ENCODE measurements around the gene KCNQ1. TPM values are rescaled to one million over a fixed set of nuclear protein-coding genes. Genes with fewer than 3 reads are reported as not detected.

KCNQ1 gene
- polyA plus RNA-seq, 1 of the 3 experiments (the other 2 are of a cell fraction) = 0.05 TPM

- no peaks in the 10 kb centered on the region for H3K79me2 ChIP-seq (ENCODE audit: insufficient read depth)
These were observed 338.0 kb downstream of the KCNQ1 start for GRCh38 chr11:2782769-2783168.

GRCh38 chr11:2783536-2784082 lies 338.8 kb downstream of the KCNQ1 start:
- peaks cover 7 to 32% of the 10 kb centered on the region in 2 experiments; a peak in 3 of 4 replicates for H3K4me1 ChIP-seq (ENCODE audit: control insufficient read depth in 1 of 2, insufficient read depth in 2 of 2, low read depth in 1 of 2, low read length in 1 of 2)
- no peaks in the 10 kb centered on the region; the same call in 1 of the 2 replicates for H3K9me3 ChIP-seq
- ChIA-PET POLR2A (no interaction called here), CTCF (interaction anchor here (1.7 kb wide), 1 partner anchor 101 kb away, joined by 4 read pairs; the partner anchor contains the start of gene CDKN1C)
- no peak overlapping the region for H2AFZ ChIP-seq (ENCODE audit: low read depth)
- no peak overlapping the region for H3K4me2 ChIP-seq
- H3K27me3 ChIP-seq (ENCODE audit: insufficient read depth) = no peaks in the 10 kb centered on the region
- no peak for DNase-seq
- no peak overlapping the region for H3K27ac ChIP-seq (ENCODE audit: low read depth in 2 of 2, low read length in 1 of 2)
- no peak overlapping the region for H3K9ac ChIP-seq
- TF ChIP-seq RAD21 (IDR thresholded peaks at IDR 0.05; ENCODE audit: low read length) = no peak
- TF ChIP-seq EP300 (IDR thresholded peaks at IDR 0.05; ENCODE audit: borderline replicate concordance in 1 of 2, low read depth in 1 of 2, low read length in 1 of 2) = no peak
- no peak for TF ChIP-seq CTCF (IDR thresholded peaks at IDR 0.05)
- TF ChIP-seq IRF3 (IDR thresholded peaks at IDR 0.05; ENCODE audit: low read depth, low read length) = no peak
- TF ChIP-seq SIN3A (IDR thresholded peaks at IDR 0.05; ENCODE audit: borderline replicate concordance, low read depth, low read length) = no peak
- TF ChIP-seq GATA2 (CRISPR knock-in tag; IDR thresholded peaks at IDR 0.05) = no peak
- no peak for TF ChIP-seq NRF1 (IDR thresholded peaks at IDR 0.05; ENCODE audit: low read depth, low read length)
- no peak for TF ChIP-seq PBX3 (IDR thresholded peaks at IDR 0.05)
- TF ChIP-seq FOXJ3 (CRISPR knock-in tag; IDR thresholded peaks at IDR 0.05) = no peak
- no peak for TF ChIP-seq RXRA (IDR thresholded peaks at IDR 0.05; ENCODE audit: borderline replicate concordance, low read depth)
- TF ChIP-seq USF1 (IDR thresholded peaks at IDR 0.05; ENCODE audit: borderline replicate concordance, low read depth) = no peak
- no peak for TF ChIP-seq NFIC (IDR thresholded peaks at IDR 0.05; ENCODE audit: borderline replicate concordance)
- TF ChIP-seq SMC3 (IDR thresholded peaks at IDR 0.05; ENCODE audit: low read depth, low read length) = no peak
- no peak for TF ChIP-seq RCOR1 (IDR thresholded peaks at IDR 0.05; ENCODE audit: low read length)
- TF ChIP-seq MAX (IDR thresholded peaks at IDR 0.05; ENCODE audit: low read depth) = no peak
- TF ChIP-seq TEAD4 (IDR thresholded peaks at IDR 0.05; ENCODE audit: borderline replicate concordance, insufficient read depth) = no peak
- TF ChIP-seq FOXM1 (IDR thresholded peaks at IDR 0.05; ENCODE audit: low read depth) = no peak
- TF ChIP-seq FOSL2 (IDR thresholded peaks at IDR 0.05; ENCODE audit: borderline replicate concordance, low read depth) = no peak
- no peak for TF ChIP-seq TCF12 (IDR thresholded peaks at IDR 0.05)
- TF ChIP-seq CHD2 (IDR thresholded peaks at IDR 0.05; ENCODE audit: low read length, partially characterized antibody) = no peak
- H3K79me2 ChIP-seq (ENCODE audit: insufficient read depth) = no peaks in the 10 kb centered on the region
- H4K20me1 ChIP-seq (ENCODE audit: insufficient read depth) = no peaks in the 10 kb centered on the region
- H3K4me3 ChIP-seq (ENCODE audit: low read depth in 2 of 2, low read length in 1 of 2) = no peak overlapping the region; a peak in 1 of 4 replicates
- H3F3A ChIP-seq (replicated peaks; ENCODE audit: insufficient read depth) = no peaks in the 10 kb centered on the region
- no peaks in the 10 kb centered on the region for H3K9me2 ChIP-seq
- no peaks in the 10 kb centered on the region for H3K36me3 ChIP-seq (replicated peaks in 1 of 2; ENCODE audit: control insufficient read depth in 1 of 2, insufficient read depth in 2 of 2, low read length in 1 of 2)

More at GRCh38 chr11:2782769-2783168, 338.0 kb downstream of the KCNQ1 start:
- Histone ChIP-seq H3K9me2 (no peaks in the 10 kb centered on the region), H2AFZ (ENCODE audit: low read depth) (no peak overlapping the region), H3K4me1 (ENCODE audit: control insufficient read depth in 1 of 2, insufficient read depth in 2 of 2, low read depth in 1 of 2, low read length in 1 of 2) (peaks cover 10 to 41% of the 10 kb centered on the region in 2 experiments; a peak in 3 of 4 replicates), H4K20me1 (ENCODE audit: insufficient read depth) (no peaks in the 10 kb centered on the region), H3K9ac (no peak overlapping the region), H3K27ac (ENCODE audit: low read depth in 2 of 2, low read length in 1 of 2) (no peak overlapping the region), H3K4me2 (no peak overlapping the region), H3F3A (replicated peaks; ENCODE audit: insufficient read depth) (no peaks in the 10 kb centered on the region), H3K9me3 (no peaks in the 10 kb centered on the region; the same call in 1 of the 2 replicates), H3K36me3 (replicated peaks in 1 of 2; ENCODE audit: control insufficient read depth in 1 of 2, insufficient read depth in 2 of 2, low read length in 1 of 2) (no peaks in the 10 kb centered on the region), H3K4me3 (ENCODE audit: low read depth in 2 of 2, low read length in 1 of 2) (no peak overlapping the region), H3K27me3 (ENCODE audit: insufficient read depth) (no peaks in the 10 kb centered on the region)
- TF ChIP-seq RXRA (IDR thresholded peaks at IDR 0.05; ENCODE audit: borderline replicate concordance, low read depth) = no peak
- no peak for TF ChIP-seq CHD2 (IDR thresholded peaks at IDR 0.05; ENCODE audit: low read length, partially characterized antibody)
- no peak for TF ChIP-seq RCOR1 (IDR thresholded peaks at IDR 0.05; ENCODE audit: low read length)
- no peak for TF ChIP-seq GATA2 (CRISPR knock-in tag; IDR thresholded peaks at IDR 0.05)
- no peak for TF ChIP-seq SMC3 (IDR thresholded peaks at IDR 0.05; ENCODE audit: low read depth, low read length)
- TF ChIP-seq FOXJ3 (CRISPR knock-in tag; IDR thresholded peaks at IDR 0.05) = no peak
- no peak for TF ChIP-seq POLR2AphosphoS5 (IDR thresholded peaks at IDR 0.05; ENCODE audit: low read depth, low read length)
- TF ChIP-seq FOSL2 (IDR thresholded peaks at IDR 0.05; ENCODE audit: borderline replicate concordance, low read depth) = no peak
- no peak for DNase-seq
- ChIA-PET CTCF (interaction anchor here (1.7 to 2.8 kb wide), 2 partner anchors 102 to 250 kb away, joined by 4 to 15 read pairs; partner anchors contain the start of gene CDKN1C), POLR2A (no interaction called here)
- 38% methylated on average over 2 of the region's 2 CpGs for WGBS (ENCODE audit: low lambda C conversion rate)

All from SK-N-SH (cell line).